ENCODE measurements around the gene SERPINB2. TPM values are rescaled to one million over a fixed set of nuclear protein-coding genes. Genes with fewer than 3 reads are reported as not detected.

The SERPINB2 gene
- polyA plus RNA-seq, 1 experiment: 6.9 TPM

DNA sequence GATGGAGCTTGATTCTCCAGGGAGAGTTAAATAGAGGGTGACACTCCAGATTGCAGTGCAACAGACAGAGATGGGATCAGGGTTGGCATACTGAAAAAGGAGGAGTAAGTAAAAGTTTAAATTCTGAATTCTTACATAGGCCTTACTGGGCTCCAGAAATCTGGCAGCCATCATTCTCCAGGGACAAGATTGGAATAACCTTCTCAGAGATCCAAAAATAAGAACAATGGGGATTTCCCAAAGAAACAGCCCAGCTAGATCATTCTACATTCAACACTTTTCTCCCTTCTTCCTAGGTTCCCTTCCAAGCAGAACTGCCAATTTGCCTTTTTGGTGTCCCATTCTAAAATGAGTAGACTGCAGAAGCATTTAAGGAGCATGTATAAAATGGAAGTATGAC, 14.9 kb upstream of the SERPINB2 start:
- H3K9me3 ChIP-seq (ENCODE audit: control insufficient read depth, insufficient read depth, low read length): peaks cover 7% of the 10 kb centered on the region; the same call in 1 of the 2 replicates
- ChIA-PET CTCF (interaction anchor here (1.1 kb wide), 1 partner anchor 63 kb away, joined by 3 read pairs; no protein-coding TSS in a partner anchor), POLR2A (no interaction called here)
- H3K4me3 ChIP-seq (ENCODE audit: low read depth, low read length): no peak overlapping the region
- no peaks in the 10 kb centered on the region for H3K27me3 ChIP-seq (ENCODE audit: control insufficient read depth, insufficient read depth, low read length)
- TF ChIP-seq, protein P1, sequence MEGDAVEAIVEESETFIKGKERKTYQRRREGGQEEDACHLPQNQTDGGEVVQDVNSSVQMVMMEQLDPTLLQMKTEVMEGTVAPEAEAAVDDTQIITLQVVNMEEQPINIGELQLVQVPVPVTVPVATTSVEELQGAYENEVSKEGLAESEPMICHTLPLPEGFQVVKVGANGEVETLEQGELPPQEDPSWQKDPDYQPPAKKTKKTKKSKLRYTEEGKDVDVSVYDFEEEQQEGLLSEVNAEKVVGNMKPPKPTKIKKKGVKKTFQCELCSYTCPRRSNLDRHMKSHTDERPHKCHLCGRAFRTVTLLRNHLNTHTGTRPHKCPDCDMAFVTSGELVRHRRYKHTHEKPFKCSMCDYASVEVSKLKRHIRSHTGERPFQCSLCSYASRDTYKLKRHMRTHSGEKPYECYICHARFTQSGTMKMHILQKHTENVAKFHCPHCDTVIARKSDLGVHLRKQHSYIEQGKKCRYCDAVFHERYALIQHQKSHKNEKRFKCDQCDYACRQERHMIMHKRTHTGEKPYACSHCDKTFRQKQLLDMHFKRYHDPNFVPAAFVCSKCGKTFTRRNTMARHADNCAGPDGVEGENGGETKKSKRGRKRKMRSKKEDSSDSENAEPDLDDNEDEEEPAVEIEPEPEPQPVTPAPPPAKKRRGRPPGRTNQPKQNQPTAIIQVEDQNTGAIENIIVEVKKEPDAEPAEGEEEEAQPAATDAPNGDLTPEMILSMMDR (IDR thresholded peaks at IDR 0.05; ENCODE audit: low read depth, low read length): no peak
- no peak overlapping the region for H3K27ac ChIP-seq (ENCODE audit: low read depth, low read length)
- DNase-seq (ENCODE audit: low read depth, low spot score): no peak

DNA sequence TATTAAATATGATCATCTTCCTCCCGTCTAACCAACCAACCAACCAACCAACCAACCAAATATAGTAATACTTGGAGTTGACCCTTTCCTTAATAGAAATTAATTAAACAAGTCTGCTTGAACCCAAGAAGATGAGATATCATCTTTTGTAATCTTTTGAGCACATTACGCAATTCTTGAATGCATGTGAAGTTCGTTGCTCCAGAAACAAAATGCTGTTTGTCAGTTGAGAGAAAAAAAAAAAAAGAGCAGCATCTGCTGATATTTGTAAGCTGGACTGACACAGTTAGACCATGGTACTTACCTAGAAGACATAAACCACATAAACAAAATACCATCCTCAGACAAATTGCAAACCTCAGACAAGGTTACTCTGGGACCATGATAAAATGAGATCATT, 9.2 kb upstream of the SERPINB2 start:
- ChIA-PET POLR2A (no interaction called here), CTCF (interaction anchor here (1.0 kb wide), 1 partner anchor 86 kb away, joined by 3 read pairs; no protein-coding TSS in a partner anchor)
- H3K27me3 ChIP-seq (ENCODE audit: control insufficient read depth, insufficient read depth, low read length): no peaks in the 10 kb centered on the region
- TF ChIP-seq, protein P1 (IDR thresholded peaks at IDR 0.05; ENCODE audit: low read depth, low read length): no peak
- peaks cover 4% of the 10 kb centered on the region; the same call in 1 of the 2 replicates for H3K9me3 ChIP-seq (ENCODE audit: control insufficient read depth, insufficient read depth, low read length)
- no peak overlapping the region for H3K4me3 ChIP-seq (ENCODE audit: low read depth, low read length)
- no peak for DNase-seq (ENCODE audit: low read depth, low spot score)
- no peak overlapping the region for H3K27ac ChIP-seq (ENCODE audit: low read depth, low read length)

DNA sequence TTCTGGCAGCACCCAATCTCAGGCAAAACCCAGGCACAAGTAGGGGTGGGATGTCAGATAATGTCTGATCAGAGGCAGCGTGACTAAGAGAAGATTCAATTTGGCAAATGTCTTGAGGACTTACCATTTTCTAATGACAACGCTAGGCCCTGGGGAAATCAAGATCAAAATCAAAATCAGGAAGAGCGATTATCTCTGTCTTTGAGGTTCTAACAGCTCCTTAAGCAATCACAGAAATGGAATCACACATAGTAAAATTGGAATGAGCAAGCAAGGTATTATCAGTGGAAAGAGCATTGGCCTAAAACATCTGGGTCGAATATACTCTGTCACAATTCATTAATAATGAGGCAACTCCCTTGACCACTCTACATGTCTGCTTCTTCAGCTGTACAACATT, 8.6 kb upstream of the SERPINB2 start:
- DNase-seq (ENCODE audit: low read depth, low spot score): no peak
- peaks cover 4% of the 10 kb centered on the region; the same call in 1 of the 2 replicates for H3K9me3 ChIP-seq (ENCODE audit: control insufficient read depth, insufficient read depth, low read length)
- H3K27ac ChIP-seq (ENCODE audit: low read depth, low read length): no peak overlapping the region
- no peaks in the 10 kb centered on the region for H3K27me3 ChIP-seq (ENCODE audit: control insufficient read depth, insufficient read depth, low read length)
- CTCF ChIA-PET: interaction anchor here (1.0 kb wide), 1 partner anchor 85 kb away, joined by 3 read pairs; no protein-coding TSS in a partner anchor
- no peak overlapping the region for H3K4me3 ChIP-seq (ENCODE audit: low read depth, low read length)
- POLR2A ChIA-PET: no interaction called here
- TF ChIP-seq, protein P1 (IDR thresholded peaks at IDR 0.05; ENCODE audit: low read depth, low read length): no peak

DNA sequence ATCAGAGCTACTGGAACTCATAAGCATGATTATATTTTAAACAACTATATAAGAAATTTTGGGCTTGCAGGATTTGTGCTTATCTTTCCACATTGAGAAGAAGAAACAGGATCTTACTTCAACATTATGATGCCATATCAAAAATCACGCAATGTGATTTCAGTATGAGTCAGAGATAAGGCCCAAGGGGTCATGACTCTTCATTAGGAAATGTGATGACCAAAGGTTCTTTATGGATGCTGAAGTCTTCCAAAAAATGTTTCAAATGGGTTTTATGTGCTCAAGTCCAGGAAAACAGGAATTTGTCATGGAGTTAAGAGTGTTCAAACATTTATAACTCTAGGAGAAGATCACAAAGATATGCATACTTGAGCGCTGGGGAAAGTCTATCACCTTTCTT, 7.8 kb upstream of the SERPINB2 start:
- TF ChIP-seq, protein P1 (IDR thresholded peaks at IDR 0.05; ENCODE audit: low read depth, low read length): no peak
- Histone ChIP-seq H3K27ac (ENCODE audit: low read depth, low read length) (no peak overlapping the region), H3K27me3 (ENCODE audit: control insufficient read depth, insufficient read depth, low read length) (no peaks in the 10 kb centered on the region), H3K4me3 (ENCODE audit: low read depth, low read length) (no peak overlapping the region), H3K9me3 (ENCODE audit: control insufficient read depth, insufficient read depth, low read length) (peaks cover 4% of the 10 kb centered on the region; the same call in 1 of the 2 replicates)
- ChIA-PET CTCF (no interaction called here), POLR2A (no interaction called here)
- no peak for DNase-seq (ENCODE audit: low read depth, low spot score)

DNA sequence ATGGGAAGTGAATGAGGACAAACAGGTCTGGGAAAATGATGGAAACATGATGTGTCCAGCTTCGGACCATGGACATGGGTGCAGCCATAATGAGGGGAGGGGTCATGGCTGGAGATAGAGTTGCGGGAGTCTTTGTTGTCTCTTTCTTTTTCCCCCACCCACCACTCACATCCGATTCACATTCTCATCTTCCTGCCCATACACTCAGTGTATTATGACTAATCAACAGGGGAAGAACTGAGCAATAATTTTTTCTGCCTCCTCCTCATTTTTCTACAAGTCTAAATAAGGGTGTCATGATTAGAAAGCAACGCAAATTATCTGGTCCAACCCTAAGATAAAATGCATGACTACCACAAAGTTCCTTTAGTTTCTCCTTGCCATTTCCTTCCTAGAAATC, 5.7 kb upstream of the SERPINB2 start:
- no peak for DNase-seq (ENCODE audit: low read depth, low spot score)
- Histone ChIP-seq H3K9me3 (ENCODE audit: control insufficient read depth, insufficient read depth, low read length) (no peaks in the 10 kb centered on the region), H3K27me3 (ENCODE audit: control insufficient read depth, insufficient read depth, low read length) (no peaks in the 10 kb centered on the region), H3K4me3 (ENCODE audit: low read depth, low read length) (no peak overlapping the region), H3K27ac (ENCODE audit: low read depth, low read length) (no peak overlapping the region)
- TF ChIP-seq, protein P1 (IDR thresholded peaks at IDR 0.05; ENCODE audit: low read depth, low read length): no peak
- ChIA-PET CTCF (no interaction called here), POLR2A (no interaction called here)

Data from AG04450 (cell line).